Ectodermal cell (in vitro differentiated cells): Measurements from ENCODE around the gene YARS2.
A peak's percentile ranks its signal among the peaks of the same experiment; 100 is the strongest.

Experiments
- H3K27ac ChIP-seq: 2 replicates; pipeline ENCODE4 v1.7.0; 2013; ENCODE audit warnings: mild to moderate bottlenecking, low read depth, low read length; ENCODE audit not compliant: insufficient read depth, poor library complexity, severe bottlenecking
- H3K27me3 ChIP-seq: 2 replicates; pipeline ENCODE4 v1.7.0; 2013; ENCODE audit warnings: mild to moderate bottlenecking, low read length; ENCODE audit not compliant: insufficient read depth, control insufficient read depth, poor library complexity, severe bottlenecking
- H3K36me3 ChIP-seq: one replicate; pipeline ENCODE4 v1.7.0; 2013; ENCODE audit warnings: low read length; ENCODE audit not compliant: control insufficient read depth, insufficient read depth
- H3K4me1 ChIP-seq: one replicate; pipeline ENCODE4 v1.7.0; 2013; ENCODE audit warnings: low read length; ENCODE audit not compliant: control insufficient read depth, insufficient read depth
- H3K4me3 ChIP-seq: 2 replicates; pipeline ENCODE4 v1.7.0; 2013; ENCODE audit warnings: low read depth, low read length, control low read depth; ENCODE audit not compliant: insufficient read depth
- H3K9me3 ChIP-seq: 2 replicates; pipeline ENCODE4 v1.7.0; 2013; ENCODE audit warnings: mild to moderate bottlenecking, low read length, moderate library complexity; ENCODE audit not compliant: control insufficient read depth
- WGBS, 2 experiments: methylation state at CpG; one replicate each; pipeline ENCODE4 v1.1.7; 2013; ENCODE audit warnings: missing lambda C conversion rate in 2 of 2; 5-methylcytosine and 5-hydroxymethylcytosine counted together

The YARS2 gene

DNA sequence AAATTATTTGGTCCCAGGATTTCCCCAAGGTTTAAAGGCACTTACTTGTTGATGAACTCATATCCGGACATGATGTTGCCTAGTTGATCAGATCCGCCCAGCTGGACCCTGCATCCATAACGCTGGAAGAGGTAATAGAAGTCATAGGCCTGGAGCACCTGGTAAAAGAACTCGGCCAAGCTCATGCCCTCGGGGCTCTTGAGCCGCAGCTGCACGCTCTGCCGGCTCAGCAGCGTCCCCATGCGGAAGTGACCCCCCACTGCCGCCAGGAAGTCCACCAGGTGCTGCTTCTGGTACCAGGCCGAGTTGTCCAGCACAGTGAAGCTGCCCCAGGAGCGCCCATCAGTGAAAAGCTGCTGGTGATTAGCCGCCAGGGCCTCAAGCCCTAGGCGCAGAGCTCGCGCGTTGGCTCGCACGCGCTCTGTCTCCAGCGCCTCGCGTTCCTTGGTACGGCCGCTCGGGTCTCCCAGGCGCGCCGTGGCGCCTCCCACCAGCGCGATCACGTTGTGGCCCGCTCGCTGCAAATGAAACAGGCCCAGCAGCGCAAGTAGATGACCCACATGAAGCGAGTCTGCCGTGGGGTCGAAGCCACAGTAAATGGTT lies 545 bp downstream of the YARS2 start:
- Histone ChIP-seq H3K9me3 (no peaks in the 10 kb centered on the region), H3K4me3 (peak overlapping the region; percentile 98), H3K27me3 (no peaks in the 10 kb centered on the region), H3K4me1 (peaks cover 5% of the 10 kb centered on the region), H3K36me3 (peaks cover 18% of the 10 kb centered on the region), H3K27ac (peak overlapping the region; percentile 78)
- 1% methylated on average over 40 of the region's 40 CpGs for WGBS, 2 experiments

- Histone ChIP-seq H3K36me3 (peaks cover 26% of the 10 kb centered on the region), H3K27me3 (no peaks in the 10 kb centered on the region), H3K4me1 (peaks cover 5% of the 10 kb centered on the region), H3K4me3 (peak overlapping the region; percentile 98), H3K9me3 (no peaks in the 10 kb centered on the region), H3K27ac (no peak overlapping the region)
- WGBS, 2 experiments = 66 to 79% methylated on average over 2 of the region's 2 CpGs
These were observed 1.6 kb downstream of the YARS2 start for GRCh38 chr12:32754111-32754510.

DNA sequence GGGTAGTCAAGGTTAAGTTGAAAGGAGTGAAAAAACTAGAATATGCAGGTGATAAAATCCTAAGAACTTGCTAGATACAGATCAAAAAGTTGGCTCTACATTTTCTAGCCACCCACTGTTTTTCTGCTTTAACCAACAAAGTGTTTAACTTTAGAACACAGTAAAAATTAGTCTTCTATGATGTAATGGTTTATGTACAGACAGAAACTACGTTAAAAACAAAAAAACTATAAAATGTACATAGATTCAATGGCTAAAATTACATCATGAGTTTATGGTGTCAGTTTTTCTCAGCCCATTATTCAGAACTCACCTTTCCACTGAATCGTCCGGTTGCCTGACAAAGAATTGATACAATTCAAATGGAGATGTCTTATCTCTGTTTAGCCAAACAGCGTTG lies 2.1 kb downstream of the YARS2 start:
- no peak overlapping the region for H3K27ac ChIP-seq
- WGBS, 2 experiments = 88 to 90% methylated on average over 3 of the region's 4 CpGs
- H3K36me3 ChIP-seq = peaks cover 26% of the 10 kb centered on the region
- no peaks in the 10 kb centered on the region for H3K27me3 ChIP-seq
- no peak overlapping the region for H3K4me3 ChIP-seq
- H3K4me1 ChIP-seq = peaks cover 5% of the 10 kb centered on the region
- H3K9me3 ChIP-seq = no peaks in the 10 kb centered on the region

DNA sequence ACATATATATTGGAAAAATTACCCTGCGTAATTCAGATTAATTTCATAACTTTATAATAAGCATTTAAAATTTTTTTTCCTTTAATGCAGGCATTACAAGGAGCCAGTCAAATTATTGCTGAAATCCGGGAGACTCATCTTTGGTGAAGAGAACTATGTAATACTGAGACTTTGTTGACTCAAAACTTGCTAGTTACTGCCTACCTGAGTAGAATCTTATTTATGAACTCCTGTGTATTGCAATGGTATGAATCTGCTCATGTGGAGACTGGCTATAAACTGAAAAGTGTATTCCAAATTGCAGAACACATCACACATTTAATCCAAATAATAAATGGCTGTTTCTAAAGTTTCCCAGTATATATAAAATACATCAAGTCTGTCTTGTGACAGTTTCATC lies 12.4 kb downstream of the YARS2 start:
- Histone ChIP-seq H3K4me1 (peaks cover 3% of the 10 kb centered on the region), H3K4me3 (no peak overlapping the region), H3K9me3 (no peaks in the 10 kb centered on the region), H3K27me3 (no peaks in the 10 kb centered on the region), H3K27ac (no peak overlapping the region), H3K36me3 (peaks cover 49% of the 10 kb centered on the region)
- 94 to 100% methylated on average over 1 to 2 of the region's 2 CpGs for WGBS, 2 experiments

DNA sequence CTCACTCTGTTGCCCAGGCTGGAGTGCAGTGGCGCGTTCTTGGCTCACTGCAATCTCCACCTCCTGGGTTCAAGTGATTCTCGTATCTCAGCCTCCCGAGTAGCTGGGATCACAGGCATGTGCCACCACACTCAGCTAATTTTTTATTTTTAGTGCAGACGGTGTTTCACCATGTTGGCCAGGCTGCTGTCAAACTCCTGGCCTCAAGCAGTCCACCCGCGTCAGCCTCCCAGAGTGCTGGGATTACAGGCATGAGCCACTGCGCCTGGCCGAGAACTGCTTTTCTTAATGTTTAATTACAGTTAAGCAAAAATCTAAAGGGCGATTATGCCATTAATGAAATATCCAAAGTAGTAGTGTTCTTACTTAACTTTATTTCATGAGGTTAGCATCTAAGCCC lies 13.6 kb downstream of the YARS2 start:
- 93 to 95% methylated on average over 9 to 10 of the region's 10 CpGs for WGBS, 2 experiments
- Histone ChIP-seq H3K9me3 (no peaks in the 10 kb centered on the region), H3K27ac (no peak overlapping the region), H3K36me3 (peaks cover 45% of the 10 kb centered on the region), H3K4me3 (no peak overlapping the region), H3K27me3 (no peaks in the 10 kb centered on the region), H3K4me1 (peaks cover 3% of the 10 kb centered on the region)

GRCh38 chr12:32739279-32739678 lies 16.4 kb downstream of the YARS2 start:
- H3K36me3 ChIP-seq = peaks cover 28% of the 10 kb centered on the region
- H3K4me3 ChIP-seq = no peak overlapping the region
- no peaks in the 10 kb centered on the region for H3K27me3 ChIP-seq
- H3K9me3 ChIP-seq = no peaks in the 10 kb centered on the region
- H3K4me1 ChIP-seq = peaks cover 3% of the 10 kb centered on the region
- WGBS, 2 experiments = 81 to 92% methylated on average over 2 of the region's 2 CpGs
- no peak overlapping the region for H3K27ac ChIP-seq

- Histone ChIP-seq H3K4me3 (no peak overlapping the region), H3K4me1 (peaks cover 3% of the 10 kb centered on the region), H3K36me3 (peaks cover 25% of the 10 kb centered on the region), H3K9me3 (no peaks in the 10 kb centered on the region), H3K27me3 (no peaks in the 10 kb centered on the region), H3K27ac (no peak overlapping the region)
- WGBS, 2 experiments = 84 to 93% methylated on average over 2 of the region's 2 CpGs
These were observed 18.0 kb downstream of the YARS2 start for GRCh38 chr12:32737715-32738114.

GRCh38 chr12:32736445-32736844 lies 19.3 kb downstream of the YARS2 start:
- WGBS, 2 experiments = 94 to 98% methylated on average over 3 of the region's 3 CpGs
- no peaks in the 10 kb centered on the region for H3K9me3 ChIP-seq
- peaks cover 3% of the 10 kb centered on the region for H3K4me1 ChIP-seq
- no peak overlapping the region for H3K27ac ChIP-seq
- H3K36me3 ChIP-seq = peaks cover 21% of the 10 kb centered on the region
- no peak overlapping the region for H3K4me3 ChIP-seq
- no peaks in the 10 kb centered on the region for H3K27me3 ChIP-seq

- Histone ChIP-seq H3K36me3 (peaks cover 18% of the 10 kb centered on the region), H3K9me3 (no peaks in the 10 kb centered on the region), H3K4me3 (no peak overlapping the region), H3K27me3 (no peaks in the 10 kb centered on the region), H3K4me1 (peaks cover 3% of the 10 kb centered on the region), H3K27ac (no peak overlapping the region)
- 100% methylated on average over 1 of the region's 1 CpG; no CpG with 5 or more reads in 1 of the 2 experiments for WGBS, 2 experiments
These were observed 20.7 kb downstream of the YARS2 start for GRCh38 chr12:32734952-32735351.

- no peaks in the 10 kb centered on the region for H3K4me1 ChIP-seq
- H3K27me3 ChIP-seq = no peaks in the 10 kb centered on the region
- H3K27ac ChIP-seq = no peak overlapping the region
- peaks cover 7% of the 10 kb centered on the region for H3K36me3 ChIP-seq
- H3K9me3 ChIP-seq = no peaks in the 10 kb centered on the region
- H3K4me3 ChIP-seq = no peak overlapping the region
- WGBS, 2 experiments = 86 to 89% methylated on average over 3 of the region's 3 CpGs
These were observed 28.5 kb downstream of the YARS2 start for GRCh38 chr12:32727237-32727636.

DNA sequence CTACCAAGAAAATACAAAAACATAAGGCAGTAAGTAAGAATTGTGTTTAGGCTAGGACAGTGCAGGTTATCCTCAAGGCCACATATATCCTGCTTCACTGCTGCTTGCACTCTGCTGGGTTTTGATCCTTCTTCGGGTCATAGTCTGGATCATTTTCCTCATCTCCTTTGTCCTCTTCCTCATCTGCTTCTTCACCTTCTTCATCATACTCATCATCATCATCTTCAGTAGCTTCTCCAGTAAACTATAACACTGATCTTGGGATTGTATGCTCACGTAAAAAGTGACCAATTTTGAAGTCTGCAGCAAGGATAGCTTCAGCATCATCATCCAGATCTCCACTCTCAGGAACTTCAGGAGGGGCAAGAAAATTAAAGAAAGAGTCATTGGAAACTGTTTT lies 29.4 kb downstream of the YARS2 start:
- 95 to 100% methylated on average over 2 of the region's 2 CpGs for WGBS, 2 experiments
- Histone ChIP-seq H3K36me3 (peaks cover under 1% of the 10 kb centered on the region), H3K4me3 (no peak overlapping the region), H3K27ac (no peak overlapping the region), H3K27me3 (no peaks in the 10 kb centered on the region), H3K9me3 (no peaks in the 10 kb centered on the region), H3K4me1 (no peaks in the 10 kb centered on the region)
